Measurements from ENCODE around the gene NR1I3.
"Not testable (repeated sequence)": the region's sequence is repeated elsewhere in the genome, so short reads cannot be mapped to it uniquely, and the experiment has no call there.

The NR1I3 gene

GRCh38 chr1:161251579-161251978 lies 13.6 kb upstream of the NR1I3 start:
- no peak for DNase-seq (ENCODE audit: insufficient read length, low spot score)
- FAIRE-seq = no peak

- DNase-seq (ENCODE audit: insufficient read length, low spot score) (no peak), FAIRE-seq (no peak)
Measured at GRCh38 chr1:161250829-161251228, 12.8 kb upstream of the NR1I3 start.

GRCh38 chr1:161250100-161250499 lies 12.1 kb upstream of the NR1I3 start:
- FAIRE-seq; DNase-seq (ENCODE audit: insufficient read length, low spot score): not testable (repeated sequence)

- FAIRE-seq (no peak), DNase-seq (ENCODE audit: insufficient read length, low spot score) (no peak)
Measured at GRCh38 chr1:161244888-161245287, 6.9 kb upstream of the NR1I3 start.

GRCh38 chr1:161242313-161242712 lies 4.3 kb upstream of the NR1I3 start:
- DNase-seq (ENCODE audit: insufficient read length, low spot score) = no peak
- FAIRE-seq = no peak

GRCh38 chr1:161241682-161242081 lies 3.7 kb upstream of the NR1I3 start:
- FAIRE-seq (no peak), DNase-seq (ENCODE audit: insufficient read length, low spot score) (no peak)

GRCh38 chr1:161235957-161236775 lies 1.8 kb downstream of the NR1I3 start:
- no peak for DNase-seq (ENCODE audit: insufficient read length, low spot score)
- FAIRE-seq = no peak

- FAIRE-seq = no peak
- DNase-seq (ENCODE audit: insufficient read length, low spot score) = no peak
Measured at GRCh38 chr1:161233102-161233501, 4.9 kb downstream of the NR1I3 start.

- DNase-seq (ENCODE audit: insufficient read length, low spot score) = no peak
- FAIRE-seq = no peak
Measured at GRCh38 chr1:161230762-161231161, 7.2 kb downstream of the NR1I3 start.

GRCh38 chr1:161229896-161230295 lies 8.1 kb downstream of the NR1I3 start:
- FAIRE-seq = no peak
- DNase-seq (ENCODE audit: insufficient read length, low spot score) = no peak

- no peak for DNase-seq (ENCODE audit: insufficient read length, low spot score)
- no peak for FAIRE-seq
Measured at GRCh38 chr1:161228032-161228431, 10.0 kb downstream of the NR1I3 start.

- FAIRE-seq (no peak), DNase-seq (ENCODE audit: insufficient read length, low spot score) (peak; percentile 60)
Measured at GRCh38 chr1:161227196-161227871, 10.7 kb downstream of the NR1I3 start.

GRCh38 chr1:161226759-161227158 lies 11.2 kb downstream of the NR1I3 start:
- DNase-seq (ENCODE audit: insufficient read length, low spot score) (no peak), FAIRE-seq (no peak)

GRCh38 chr1:161226320-161226711 lies 11.7 kb downstream of the NR1I3 start:
- DNase-seq (ENCODE audit: insufficient read length, low spot score) (no peak), FAIRE-seq (no peak)

- DNase-seq (ENCODE audit: insufficient read length, low spot score) (peak; percentile 92), FAIRE-seq (no peak)
Measured at GRCh38 chr1:161225534-161226319, 12.3 kb downstream of the NR1I3 start, which contains the start of gene TOMM40L. TSS of gene TOMM40L (plus strand) at chr1:161226060. CDS start at chr1:161226490, 430 bp downstream.

GRCh38 chr1:161225178-161225533 lies 12.8 kb downstream of the NR1I3 start:
- no peak for DNase-seq (ENCODE audit: insufficient read length, low spot score)
- FAIRE-seq = no peak

- not testable (repeated sequence) for DNase-seq (ENCODE audit: insufficient read length, low spot score); FAIRE-seq
Measured at GRCh38 chr1:161224695-161225087, 13.3 kb downstream of the NR1I3 start.

- DNase-seq (ENCODE audit: insufficient read length, low spot score) (no peak), FAIRE-seq (no peak)
Measured at GRCh38 chr1:161223805-161224694, 14.0 kb downstream of the NR1I3 start.

- DNase-seq (ENCODE audit: insufficient read length, low spot score) (no peak), FAIRE-seq (no peak)
Measured at GRCh38 chr1:161222175-161223019, 15.6 kb downstream of the NR1I3 start.
